SK-N-SH treated with all-trans-retinoic acid at 6 μM for 48 hours (cell line): ENCODE measurements around the gene SSX5.
"Not testable (repeated sequence)": the region's sequence is repeated elsewhere in the genome, so short reads cannot be mapped to it uniquely, and the experiment has no call there.

Source experiments
- ATAC-seq: fragments of 200-7000 bp; cut with Tn5 transposase; 3 replicates; pipeline ENCODE4 v1.9.1; 2020; ENCODE audit warnings: mild to moderate bottlenecking, moderate library complexity
- BACH2 ChIP-seq: fragments of 250-450 bp; sonication (Bioruptor Pico); IDR thresholded peaks from 2 replicates; pipeline ENCODE4 v1.9.0; 2021; ENCODE audit warnings: mild to moderate bottlenecking, borderline replicate concordance
- CSDC2 ChIP-seq: fragments of 250-450 bp; sonication (Bioruptor Pico); IDR thresholded peaks from 2 replicates; pipeline ENCODE4 v1.5.0; 2020; ENCODE audit warnings: mild to moderate bottlenecking, moderate library complexity
- ESRRG ChIP-seq: fragments of 250-450 bp; sonication (Bioruptor Pico); IDR thresholded peaks from 2 replicates; pipeline ENCODE4 v1.6.1; 2021; ENCODE audit warnings: mild to moderate bottlenecking
- GLIS3 ChIP-seq: fragments of 250-450 bp; sonication (Bioruptor Pico); IDR thresholded peaks from 2 replicates; pipeline ENCODE4 v1.5.0; 2020; ENCODE audit warnings: mild to moderate bottlenecking, moderate library complexity
- ISL1 ChIP-seq: fragments of 250-450 bp; sonication (Bioruptor Pico); IDR thresholded peaks from 2 replicates; pipeline ENCODE4 v2.1.2; 2022; ENCODE audit warnings: mild to moderate bottlenecking, moderate library complexity
- OSR1 ChIP-seq: fragments of 250-450 bp; sonication (Bioruptor Pico); IDR thresholded peaks from 2 replicates; pipeline ENCODE4 v1.8.0; 2022; ENCODE audit warnings: moderate library complexity, mild to moderate bottlenecking, inconsistent platforms
- PATZ1 ChIP-seq: fragments of 250-450 bp; sonication (Bioruptor Pico); IDR thresholded peaks from 2 replicates; pipeline ENCODE4 v1.8.0; 2020; ENCODE audit warnings: mild to moderate bottlenecking, moderate library complexity, borderline replicate concordance
- POU6F1 ChIP-seq: fragments of 250-450 bp; sonication (Bioruptor Pico); IDR thresholded peaks from 2 replicates; pipeline ENCODE4 v1.8.0; 2021; ENCODE audit warnings: low read depth, mild to moderate bottlenecking, moderate library complexity, borderline replicate concordance
- PPARA ChIP-seq: fragments of 250-450 bp; sonication (Bioruptor Pico); IDR thresholded peaks from 2 replicates; pipeline ENCODE4 v1.5.0; 2020; ENCODE audit warnings: mild to moderate bottlenecking, borderline replicate concordance
- RARB ChIP-seq: fragments of 250-450 bp; sonication (Bioruptor Pico); IDR thresholded peaks from 2 replicates; pipeline ENCODE4 v1.8.0; 2021; ENCODE audit warnings: mild to moderate bottlenecking, moderate library complexity
- SNAI2 ChIP-seq: fragments of 250-450 bp; sonication (Bioruptor Pico); IDR thresholded peaks from 2 replicates; pipeline ENCODE4 v1.5.0; 2020; ENCODE audit warnings: mild to moderate bottlenecking, moderate library complexity
- TOX ChIP-seq: fragments of 250-450 bp; sonication (Bioruptor Pico); IDR thresholded peaks from 2 replicates; pipeline ENCODE4 v1.8.0; 2021; ENCODE audit warnings: mild to moderate bottlenecking, moderate library complexity, borderline replicate concordance
- ZC3H10 ChIP-seq: fragments of 250-450 bp; sonication (Bioruptor Pico); IDR thresholded peaks from 2 replicates; pipeline ENCODE4 v1.5.1; 2021; ENCODE audit warnings: mild to moderate bottlenecking, moderate library complexity
- ZNF565 ChIP-seq: fragments of 450-650 bp; formaldehyde crosslinking; conservative IDR thresholded peaks from 2 replicates; pipeline ENCODE4 v1.5.0; 2020; ENCODE audit warnings: low read depth, mild to moderate bottlenecking, moderate library complexity
- ZNF70 ChIP-seq: fragments of 450-650 bp; formaldehyde crosslinking; IDR thresholded peaks from 2 replicates; pipeline ENCODE4 v1.5.0; 2020; ENCODE audit warnings: mild to moderate bottlenecking, moderate library complexity
- ZNF8 ChIP-seq: fragments of 450-650 bp; formaldehyde crosslinking; IDR thresholded peaks from 2 replicates; pipeline ENCODE4 v1.5.0; 2020; ENCODE audit warnings: mild to moderate bottlenecking, moderate library complexity
- TF ChIP-seq, protein P1 (sequence below): fragments of 250-450 bp; sonication (Bioruptor Pico); IDR thresholded peaks from 2 replicates; pipeline ENCODE4 v1.5.1; 2021; ENCODE audit warnings: mild to moderate bottlenecking, moderate library complexity
- TF ChIP-seq, protein P2 (sequence below): fragments of 250-450 bp; sonication (Bioruptor Pico); IDR thresholded peaks from 2 replicates; pipeline ENCODE4 v1.5.1; 2020; ENCODE audit warnings: low read depth, mild to moderate bottlenecking, moderate library complexity

SSX5 gene

DNA sequence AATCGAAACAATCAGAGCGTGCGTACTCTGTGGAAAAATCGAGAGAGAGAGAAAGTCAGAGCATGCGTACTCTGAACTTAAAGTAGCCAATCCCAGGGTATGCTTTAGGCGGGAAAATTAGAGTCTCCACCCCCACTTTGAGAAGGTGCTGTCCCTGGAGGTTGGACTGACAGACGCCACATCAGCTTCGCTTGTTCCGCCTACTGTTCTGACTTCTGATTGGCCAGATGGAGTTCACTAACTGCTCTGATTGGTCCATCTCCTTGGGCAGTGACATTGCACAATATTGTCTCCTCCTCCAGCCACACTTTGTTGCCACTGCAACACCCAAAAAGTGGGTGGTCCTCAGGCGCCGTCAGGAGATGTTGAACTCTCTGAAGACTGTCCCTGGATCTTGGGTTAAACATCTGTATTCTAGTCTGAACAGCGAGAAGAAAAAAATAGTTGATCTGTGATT is at the start of gene SSX5:
SSX5 (minus strand) TSS at position 51 of the 457 bp plus-strand sequence. CDS start 1,437 bp downstream, outside the sequence.
- TF ChIP-seq BACH2 (no peak), GLIS3 (CRISPR knock-in tag) (no peak), SNAI2 (CRISPR knock-in tag) (no peak), ZC3H10 (CRISPR knock-in tag) (no peak), ZNF70 (CRISPR knock-in tag) (no peak)
- ATAC-seq = no peak

GRCh38 chrX:48224196-48224595 is 27.6 kb upstream of the SSX5 start:
- not testable (repeated sequence) for ATAC-seq

- not testable (repeated sequence) for ATAC-seq
Measured at GRCh38 chrX:48214341-48214740, 17.7 kb upstream of the SSX5 start.

- ATAC-seq = not testable (repeated sequence)
Measured at GRCh38 chrX:48190024-48190423, 6.6 kb downstream of the SSX5 start.

DNA sequence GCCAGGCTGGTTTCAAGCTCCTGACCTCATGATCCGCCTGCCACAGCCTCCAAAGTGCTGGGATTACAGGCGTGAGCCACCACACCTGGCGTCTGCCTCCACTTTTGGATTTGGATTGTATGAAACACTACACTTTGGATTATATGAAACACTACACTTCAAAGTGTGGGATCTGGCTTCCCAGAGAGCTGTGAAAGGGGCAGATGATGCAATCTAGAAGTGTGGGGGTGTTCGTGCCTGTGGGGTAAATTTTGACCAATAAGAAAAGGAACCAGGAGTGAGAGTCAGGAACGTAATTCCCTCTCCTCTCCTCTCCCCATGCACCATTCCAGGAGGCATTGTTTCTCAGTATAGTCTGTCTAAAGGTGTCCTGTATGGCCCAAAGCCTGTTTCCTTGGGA is 14.7 kb downstream of the SSX5 start:
- ATAC-seq = not testable (repeated sequence)

- TF ChIP-seq ESRRG (CRISPR knock-in tag) = no peak
- no peak for TF ChIP-seq RARB (CRISPR knock-in tag)
- ATAC-seq = no peak
Measured at GRCh38 chrX:48180811-48181210, 15.8 kb downstream of the SSX5 start.

DNA sequence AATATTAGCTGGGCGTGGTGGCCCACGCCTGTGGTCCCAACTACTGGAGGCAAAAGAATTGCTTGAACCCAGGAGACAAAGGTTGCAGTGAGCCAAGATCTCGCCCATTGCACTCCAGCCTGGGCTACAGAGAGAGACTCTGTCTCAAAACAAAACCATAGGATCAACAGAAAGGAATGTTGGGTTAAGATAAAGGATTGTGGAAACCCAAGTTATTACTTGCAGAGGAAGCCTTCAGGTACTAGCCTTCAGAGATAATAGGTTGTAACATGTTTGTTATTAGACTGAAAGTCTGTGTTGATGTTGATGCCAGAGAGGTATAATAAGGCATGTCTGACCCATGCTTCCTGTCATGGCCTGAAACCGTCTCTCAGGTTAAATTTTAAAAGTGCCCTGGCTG is 16.9 kb downstream of the SSX5 start:
- ATAC-seq = no peak
- no peak for TF ChIP-seq SNAI2 (CRISPR knock-in tag)
- TF ChIP-seq TOX (CRISPR knock-in tag) = no peak
- TF ChIP-seq, protein P1, sequence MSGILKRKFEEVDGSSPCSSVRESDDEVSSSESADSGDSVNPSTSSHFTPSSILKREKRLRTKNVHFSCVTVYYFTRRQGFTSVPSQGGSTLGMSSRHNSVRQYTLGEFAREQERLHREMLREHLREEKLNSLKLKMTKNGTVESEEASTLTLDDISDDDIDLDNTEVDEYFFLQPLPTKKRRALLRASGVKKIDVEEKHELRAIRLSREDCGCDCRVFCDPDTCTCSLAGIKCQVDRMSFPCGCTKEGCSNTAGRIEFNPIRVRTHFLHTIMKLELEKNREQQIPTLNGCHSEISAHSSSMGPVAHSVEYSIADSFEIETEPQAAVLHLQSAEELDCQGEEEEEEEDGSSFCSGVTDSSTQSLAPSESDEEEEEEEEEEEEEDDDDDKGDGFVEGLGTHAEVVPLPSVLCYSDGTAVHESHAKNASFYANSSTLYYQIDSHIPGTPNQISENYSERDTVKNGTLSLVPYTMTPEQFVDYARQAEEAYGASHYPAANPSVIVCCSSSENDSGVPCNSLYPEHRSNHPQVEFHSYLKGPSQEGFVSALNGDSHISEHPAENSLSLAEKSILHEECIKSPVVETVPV (CRISPR knock-in tag) = no peak
- no peak for TF ChIP-seq ZNF8 (CRISPR knock-in tag)
- TF ChIP-seq OSR1 (CRISPR knock-in tag) = no peak
- TF ChIP-seq RARB (CRISPR knock-in tag) = no peak
- no peak for TF ChIP-seq BACH2
- no peak for TF ChIP-seq PATZ1 (CRISPR knock-in tag)
- no peak for TF ChIP-seq ISL1
- TF ChIP-seq ESRRG (CRISPR knock-in tag) = no peak
- TF ChIP-seq GLIS3 (CRISPR knock-in tag) = no peak
- TF ChIP-seq PPARA = no peak
- no peak for TF ChIP-seq POU6F1 (CRISPR knock-in tag)
- TF ChIP-seq ZNF565 (CRISPR knock-in tag) = no peak

- ATAC-seq = not testable (repeated sequence)
Measured at GRCh38 chrX:48166322-48166721, 30.3 kb downstream of the SSX5 start.

- ATAC-seq = no peak
- TF ChIP-seq ESRRG (CRISPR knock-in tag) (no peak), PATZ1 (CRISPR knock-in tag) (no peak), ZC3H10 (CRISPR knock-in tag) (no peak), OSR1 (CRISPR knock-in tag) (no peak), POU6F1 (CRISPR knock-in tag) (no peak), BACH2 (no peak), ZNF8 (CRISPR knock-in tag) (no peak), ZNF565 (CRISPR knock-in tag) (no peak), TOX (CRISPR knock-in tag) (no peak), CSDC2 (CRISPR knock-in tag) (no peak)
- TF ChIP-seq, protein P2, sequence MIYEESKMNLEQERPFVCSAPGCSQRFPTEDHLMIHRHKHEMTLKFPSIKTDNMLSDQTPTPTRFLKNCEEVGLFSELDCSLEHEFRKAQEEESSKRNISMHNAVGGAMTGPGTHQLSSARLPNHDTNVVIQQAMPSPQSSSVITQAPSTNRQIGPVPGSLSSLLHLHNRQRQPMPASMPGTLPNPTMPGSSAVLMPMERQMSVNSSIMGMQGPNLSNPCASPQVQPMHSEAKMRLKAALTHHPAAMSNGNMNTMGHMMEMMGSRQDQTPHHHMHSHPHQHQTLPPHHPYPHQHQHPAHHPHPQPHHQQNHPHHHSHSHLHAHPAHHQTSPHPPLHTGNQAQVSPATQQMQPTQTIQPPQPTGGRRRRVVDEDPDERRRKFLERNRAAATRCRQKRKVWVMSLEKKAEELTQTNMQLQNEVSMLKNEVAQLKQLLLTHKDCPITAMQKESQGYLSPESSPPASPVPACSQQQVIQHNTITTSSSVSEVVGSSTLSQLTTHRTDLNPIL (CRISPR knock-in tag) = no peak
Measured at GRCh38 chrX:48165241-48165640, 31.4 kb downstream of the SSX5 start.
